Raji (cell line): ENCODE data around the gene WIPF1.

Experiments used
- POLR2A ChIP-seq: IDR thresholded peaks from 2 replicates; pipeline ENCODE4 v1.6.1; 2011; ENCODE audit warnings: low read depth, low read length, control low read depth; ENCODE audit not compliant: insufficient read depth

Gene WIPF1

DNA sequence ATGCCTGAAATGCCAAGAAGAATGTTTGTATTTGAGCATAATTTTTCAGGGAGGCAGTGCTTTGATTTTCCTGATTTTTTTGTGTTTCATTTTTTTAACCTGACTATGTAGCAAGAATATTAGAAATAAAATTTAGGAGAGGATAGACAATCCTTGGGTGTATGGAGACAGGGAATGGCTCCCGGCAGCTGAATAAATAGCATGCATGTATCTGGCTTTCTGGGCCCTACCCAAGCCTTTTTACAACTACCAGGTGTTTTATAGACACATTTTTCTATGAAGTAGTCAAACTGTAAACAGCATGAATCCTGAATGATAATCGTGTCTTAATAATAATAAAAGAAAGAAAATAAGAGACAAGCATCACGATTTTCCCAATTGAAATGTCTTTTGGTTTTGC is 52.4 kb downstream of the WIPF1 start:
- TF ChIP-seq POLR2A: no peak

DNA sequence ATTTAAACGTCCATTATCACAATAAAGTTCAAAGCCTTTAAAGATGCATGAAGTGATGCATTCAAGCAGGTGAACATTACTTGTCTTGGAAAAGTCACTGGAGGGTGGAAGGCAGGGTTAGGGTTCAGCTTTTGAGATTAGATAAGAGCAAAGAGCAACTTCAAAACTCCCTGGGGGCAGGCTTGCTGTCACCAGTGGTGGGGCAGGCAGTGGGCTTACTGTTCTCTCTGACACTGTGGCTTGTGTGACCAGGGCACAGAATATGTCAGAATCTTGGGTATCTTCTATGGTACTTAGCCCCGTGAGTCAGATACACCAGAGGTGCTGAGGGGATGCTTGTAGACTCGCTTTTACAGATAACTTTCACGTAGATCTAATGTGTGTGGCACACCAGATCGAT is 52.8 kb downstream of the WIPF1 start:
- TF ChIP-seq POLR2A: no peak

DNA sequence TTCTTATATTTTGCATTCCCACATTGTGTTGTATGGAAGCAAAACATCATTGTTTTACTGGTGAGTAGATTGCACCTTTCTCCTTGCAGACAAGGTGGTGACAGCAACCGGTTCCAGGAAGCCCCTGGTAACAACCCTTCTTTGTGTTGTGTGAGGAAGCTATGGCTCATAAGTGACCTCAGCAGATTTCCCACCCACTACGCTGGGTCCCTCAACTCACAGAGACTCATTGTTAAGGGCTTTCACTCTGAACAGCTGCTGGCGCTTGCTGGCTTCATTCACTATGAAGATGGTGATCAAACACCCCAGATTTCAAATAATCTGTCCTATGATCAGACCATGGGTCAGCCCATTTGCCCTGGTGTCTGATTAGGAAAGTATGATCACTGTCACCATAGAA is 53.4 kb downstream of the WIPF1 start:
- no peak for TF ChIP-seq POLR2A

DNA sequence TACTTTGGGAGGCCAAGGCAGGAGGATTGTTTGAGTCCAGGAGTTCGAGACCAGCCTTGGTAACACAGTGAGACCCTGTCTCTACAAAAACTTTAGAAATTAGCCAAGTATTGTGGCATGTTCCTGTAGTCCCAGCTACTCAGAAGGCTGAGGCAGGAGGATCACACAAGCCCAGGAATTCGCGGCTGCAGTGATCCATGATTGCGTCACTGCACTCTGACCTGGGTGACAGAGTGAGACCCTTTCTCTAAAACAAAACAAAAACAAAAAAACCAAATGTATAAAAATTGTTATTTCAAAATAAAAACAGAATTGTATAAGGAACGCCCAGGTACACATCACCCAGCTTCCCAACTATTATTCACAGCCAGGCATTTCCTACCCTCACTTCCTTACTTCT is 56.7 kb downstream of the WIPF1 start:
- no peak for TF ChIP-seq POLR2A

DNA sequence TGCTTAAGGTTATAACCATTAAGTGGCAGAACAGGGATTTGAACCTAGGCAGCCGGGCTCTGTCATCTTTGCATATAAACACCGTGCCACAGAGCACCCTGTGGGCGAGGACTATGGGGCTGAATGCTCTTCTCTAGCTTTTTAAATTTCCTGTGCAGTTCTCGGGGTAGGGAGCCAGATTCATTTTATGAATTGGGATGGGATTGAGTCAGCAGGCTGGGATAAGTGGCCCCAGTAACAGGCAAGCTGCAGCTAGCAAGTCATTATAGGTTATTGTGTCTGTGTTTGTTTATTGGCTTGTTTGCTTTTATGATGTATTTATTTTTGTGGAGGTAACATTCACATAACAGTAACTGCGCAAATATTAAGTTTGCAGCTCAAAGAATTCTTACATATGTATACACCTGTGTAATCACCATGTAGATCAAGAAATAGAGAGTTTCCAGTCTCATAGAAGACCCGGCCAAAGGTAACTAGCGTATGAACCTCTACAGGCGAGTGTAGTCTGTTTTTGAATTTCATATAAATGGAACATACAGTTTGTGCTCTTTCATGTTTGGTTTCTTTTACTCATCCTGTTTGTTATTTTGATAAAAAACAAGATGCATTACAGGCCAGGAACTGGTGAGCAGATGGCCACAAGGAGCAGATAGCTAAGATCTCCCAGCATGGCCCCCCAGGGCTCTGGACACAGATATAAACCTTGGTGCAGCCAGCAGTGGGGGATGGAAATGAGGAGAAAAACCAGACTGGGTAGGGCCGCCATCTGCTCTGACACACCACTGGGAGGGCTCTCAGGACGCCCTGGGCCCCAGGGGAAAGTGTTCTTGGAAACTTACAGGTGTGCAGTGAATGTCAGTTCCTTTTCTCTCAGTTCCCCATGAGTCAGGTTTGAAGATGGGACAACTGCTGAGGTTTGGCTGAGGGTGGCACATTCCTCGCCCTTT is 61.6 kb downstream of the WIPF1 start:
- TF ChIP-seq POLR2A: no peak

DNA sequence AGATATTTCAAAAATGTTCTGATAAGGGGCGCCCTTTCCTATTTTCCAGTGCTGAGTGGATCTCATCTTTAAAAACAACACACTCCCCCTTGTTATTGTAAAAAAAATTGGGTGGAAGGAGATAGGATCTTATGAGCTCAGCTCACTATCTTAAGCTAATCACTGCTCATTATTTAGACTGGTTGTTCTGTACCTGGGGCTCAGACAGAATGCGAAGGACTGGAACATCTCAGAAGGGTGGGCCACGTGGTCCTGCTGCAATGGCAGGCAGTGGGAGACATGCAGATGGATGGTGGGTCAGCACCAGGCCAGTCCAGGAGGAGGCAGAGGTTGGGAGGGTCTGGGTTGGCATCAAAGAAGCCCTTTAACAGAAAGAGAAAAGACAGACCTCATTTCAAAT is 62.5 kb downstream of the WIPF1 start:
- TF ChIP-seq POLR2A: no peak

DNA sequence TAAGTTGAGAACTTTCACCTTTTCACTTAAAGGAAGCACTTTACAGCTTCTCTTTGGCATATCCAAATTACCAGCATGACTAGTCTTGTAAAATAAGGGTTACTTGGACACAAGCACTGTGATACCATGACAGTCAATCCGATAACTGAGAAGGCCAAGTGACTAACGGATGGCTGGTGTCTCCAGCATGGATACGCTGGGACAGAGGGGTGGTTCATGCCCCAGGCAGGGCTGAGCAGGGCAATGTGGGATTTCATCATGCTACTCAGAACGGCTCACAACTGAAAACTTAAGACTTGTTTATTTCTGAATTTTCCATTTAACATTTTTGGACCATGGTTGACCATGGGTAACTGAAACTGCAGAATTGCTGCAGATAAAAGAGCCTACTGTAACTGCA is 67.7 kb downstream of the WIPF1 start:
- TF ChIP-seq POLR2A: no peak

DNA sequence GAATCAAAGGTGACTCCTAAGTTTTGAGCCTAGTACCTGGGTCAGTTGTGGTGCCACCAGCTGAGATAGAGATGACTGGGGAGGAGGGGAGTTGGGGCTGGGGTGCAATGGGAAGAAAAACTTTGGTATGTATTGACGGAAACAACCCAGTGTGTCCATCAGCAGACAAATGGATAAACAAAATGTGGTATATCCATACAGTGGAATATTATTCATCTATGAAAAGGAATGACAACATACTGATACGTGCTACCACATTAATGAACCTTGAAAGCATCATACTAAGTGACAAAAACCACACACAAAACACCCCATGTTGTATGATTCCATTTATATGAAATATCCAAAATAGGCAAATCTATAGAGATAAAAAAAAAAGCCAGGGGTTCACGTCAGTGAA is 69.6 kb downstream of the WIPF1 start:
- TF ChIP-seq POLR2A: no peak

DNA sequence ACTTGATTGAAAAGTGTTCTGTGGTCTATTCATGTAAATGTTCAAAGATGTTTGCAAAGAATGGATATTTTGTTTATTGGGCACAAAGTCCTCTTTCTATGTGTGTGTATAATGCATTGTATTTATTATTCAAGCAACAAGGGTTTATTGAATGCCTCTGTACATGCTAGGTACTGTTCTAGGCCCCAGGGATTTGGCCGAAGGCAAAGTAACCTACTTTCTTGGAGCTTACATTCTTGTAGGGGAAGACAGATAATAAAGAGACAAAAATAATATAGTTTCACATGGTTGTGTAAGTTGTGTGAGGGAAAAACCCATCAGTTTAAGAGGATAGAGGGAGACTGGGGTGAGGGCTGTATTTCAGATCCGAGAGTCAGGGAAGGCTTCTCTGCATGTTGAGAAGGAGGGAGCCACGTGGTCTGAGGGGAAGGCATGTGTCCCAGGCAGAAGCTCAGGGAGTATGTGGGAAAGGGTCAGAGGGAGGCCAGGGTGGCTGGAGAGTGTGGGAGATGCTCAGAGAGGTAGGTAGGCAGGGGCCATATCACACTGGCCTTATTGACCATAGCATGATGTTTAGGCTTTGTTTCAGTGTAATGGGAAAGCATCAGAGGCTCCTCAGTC is 70.4 kb downstream of the WIPF1 start:
- no peak for TF ChIP-seq POLR2A

DNA sequence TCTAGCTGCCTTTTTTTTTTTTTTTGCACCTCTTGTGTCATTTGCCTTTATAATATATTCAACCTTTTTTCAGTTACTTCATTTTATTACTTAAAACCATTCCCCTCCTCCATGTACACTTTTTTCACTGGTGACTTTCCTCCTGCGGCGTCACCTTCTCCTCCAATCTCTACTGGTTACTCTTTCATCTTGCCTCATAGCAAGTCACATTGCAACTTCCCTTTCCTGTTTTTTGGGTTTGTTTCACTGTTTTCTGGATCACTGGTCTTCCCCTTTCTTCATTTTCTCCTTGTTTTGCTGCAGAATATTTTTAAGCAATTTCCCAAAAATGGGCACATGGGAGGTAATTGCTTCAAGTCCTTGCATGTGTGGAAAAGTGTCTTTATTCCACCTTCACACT is 73.1 kb downstream of the WIPF1 start:
- TF ChIP-seq POLR2A: no peak

DNA sequence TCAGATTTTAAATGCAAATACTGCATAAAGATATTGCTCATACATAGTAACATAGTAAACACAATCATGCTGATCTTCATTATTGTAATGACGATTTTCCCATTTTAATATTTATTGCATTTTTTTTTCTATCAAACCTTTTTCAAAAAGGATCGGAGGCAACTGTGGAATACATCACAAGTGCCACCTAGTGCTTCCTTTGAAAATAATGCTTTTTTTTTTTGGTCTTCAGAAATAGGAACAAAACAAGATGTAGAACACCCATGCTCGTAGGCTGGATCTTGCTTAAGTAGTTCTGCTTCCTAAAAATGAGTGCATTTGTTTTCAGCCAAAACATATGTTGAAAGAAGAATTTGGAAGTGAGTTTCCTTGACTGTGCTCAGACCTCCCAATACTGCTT is 75.1 kb downstream of the WIPF1 start:
- no peak for TF ChIP-seq POLR2A

DNA sequence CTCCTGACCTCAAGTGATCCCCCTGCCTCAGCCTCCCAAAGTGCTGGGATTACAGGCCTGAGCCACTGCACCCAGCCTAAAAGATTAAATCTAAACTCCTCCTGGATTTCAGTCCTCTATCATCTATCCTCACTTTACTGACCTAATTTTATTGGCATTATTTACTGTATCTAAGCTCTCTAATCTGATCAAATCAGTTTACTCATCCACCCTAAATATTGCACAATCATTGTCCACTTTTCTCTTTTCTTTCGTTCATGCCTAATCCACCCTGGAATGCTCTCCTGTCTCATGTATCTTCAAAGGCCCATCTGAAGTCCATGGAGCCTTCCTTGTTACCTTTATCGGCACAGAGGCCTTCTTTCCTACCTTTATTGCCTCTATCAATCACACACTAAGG is 79.2 kb downstream of the WIPF1 start:
- no peak for TF ChIP-seq POLR2A

DNA sequence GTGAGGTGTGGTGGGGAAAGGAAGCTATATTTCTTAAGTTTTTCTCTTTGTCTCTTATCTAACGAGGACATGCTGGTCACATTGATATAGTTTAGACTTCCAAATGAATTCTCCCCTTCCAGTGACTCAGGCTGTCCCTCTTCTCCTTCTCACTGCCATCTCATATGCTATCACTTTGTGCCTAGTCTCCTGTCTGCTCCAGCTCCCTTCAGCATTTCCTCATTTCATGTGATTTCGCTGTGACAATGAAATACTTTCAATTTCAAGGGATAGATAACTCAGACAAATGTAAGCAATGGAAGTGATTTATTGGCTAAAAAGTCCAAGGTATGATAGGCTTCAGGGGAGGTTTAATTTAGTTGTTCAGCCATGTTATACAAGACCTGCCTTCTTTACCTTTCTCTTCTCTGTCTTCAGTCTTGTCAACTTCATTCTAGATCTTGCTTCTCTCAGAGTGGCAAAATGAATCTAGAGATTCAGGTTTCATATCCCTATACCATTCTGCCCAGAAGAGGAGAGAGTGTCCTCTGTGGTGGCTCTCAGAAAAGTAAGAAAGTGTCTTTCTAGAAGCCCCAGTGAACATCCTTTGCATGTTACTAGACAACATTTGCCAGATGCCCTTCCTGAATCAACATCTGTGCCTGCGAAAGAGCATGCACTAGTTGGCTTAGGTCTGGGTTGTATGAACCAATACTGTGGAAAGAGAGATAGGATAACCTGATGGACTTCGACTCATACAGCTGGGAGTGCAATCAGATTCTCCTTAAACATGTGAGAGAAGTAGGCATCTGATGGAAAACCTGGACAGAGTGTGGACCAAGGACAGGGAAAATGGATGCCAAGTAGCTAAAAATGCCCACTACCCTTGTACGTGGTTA is 80.9 kb downstream of the WIPF1 start:
- no peak for TF ChIP-seq POLR2A

DNA sequence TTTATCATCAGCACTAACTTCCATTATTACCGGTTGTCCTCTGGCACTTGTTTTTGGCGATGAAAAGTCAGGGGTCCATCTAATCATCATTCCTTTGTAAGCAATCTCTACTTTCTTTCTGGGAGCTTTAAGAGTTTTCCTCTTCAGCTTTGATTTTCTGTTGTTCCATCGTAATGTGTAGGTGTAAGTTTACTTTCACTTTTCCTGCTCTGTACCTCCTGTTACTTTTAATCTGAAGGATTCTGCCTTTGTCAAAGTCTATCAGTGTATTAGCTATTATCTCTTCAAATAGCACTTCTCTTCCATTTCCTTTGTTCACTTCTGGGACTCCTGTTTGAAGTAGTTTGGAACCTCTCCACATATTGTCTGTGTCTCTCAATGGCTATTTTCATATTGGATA is 85.3 kb downstream of the WIPF1 start:
- no peak for TF ChIP-seq POLR2A

DNA sequence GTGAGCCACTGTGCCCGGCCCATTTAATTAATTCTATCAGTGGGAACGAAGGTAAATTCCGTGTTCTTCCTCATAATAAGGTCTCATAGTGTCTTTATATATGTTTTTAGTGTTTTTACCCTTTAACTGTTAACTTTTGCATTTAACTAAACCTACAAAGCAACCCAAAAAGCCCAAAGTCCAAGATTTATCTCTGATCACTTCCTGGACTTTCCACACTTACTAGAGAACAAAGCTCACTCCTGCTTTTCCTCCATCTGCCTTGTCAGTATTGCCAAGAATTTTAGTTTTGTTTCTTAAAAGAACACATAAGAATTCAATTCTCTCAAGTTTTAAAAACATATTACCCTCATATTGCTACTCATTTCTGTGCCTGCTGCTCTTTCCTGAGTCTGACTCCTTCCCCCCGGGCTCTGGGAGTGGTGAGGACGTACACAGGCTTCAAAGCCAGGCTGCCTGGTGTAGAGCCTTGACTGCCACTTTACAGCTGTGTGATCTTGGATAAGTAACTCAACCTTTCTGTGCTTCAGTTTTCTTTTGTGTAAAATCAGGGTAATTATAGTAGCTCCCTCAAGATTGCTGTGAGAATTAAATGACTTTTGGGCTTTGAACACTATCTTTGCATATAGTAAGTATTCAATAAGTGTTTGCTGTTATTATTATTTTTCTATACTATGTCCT is 85.9 kb downstream of the WIPF1 start:
- no peak for TF ChIP-seq POLR2A
